B cell (primary cell): ENCODE measurements around the gene WASF3. TPM values are rescaled to one million over a fixed set of nuclear protein-coding genes. Genes with fewer than 3 reads are reported as not detected.
"Not testable (repeated sequence)": the region's sequence is repeated elsewhere in the genome, so short reads cannot be mapped to it uniquely, and the experiment has no call there.

Experiments
- ATAC-seq: fragments of 200-7000 bp; cut with Tn5 transposase; one replicate; pipeline ENCODE4 v1.10.0; 2021; ENCODE audit warnings: low read depth, mild to moderate bottlenecking, moderate number of reproducible peaks, moderate library complexity
- CTCF ChIA-PET: fragments of 350-600 bp; sonication (Branson Sonifier 250); formaldehyde crosslinking; loops from one replicate; lab custom pipeline; 2021; ENCODE audit warnings: antibody characterized with exemption, inconsistent platforms; lab: Charles Lee
- POLR2A ChIA-PET: fragments of 350-600 bp; sonication (Branson Sonifier 250); formaldehyde crosslinking; loops from one replicate; lab custom pipeline; 2021; ENCODE audit warnings: antibody characterized with exemption; lab: Charles Lee
- DNase-seq: peaks from one replicate; pipeline ENCODE4 v3.0.0; 2013
- H2AFZ ChIP-seq: 2 replicates; pipeline ENCODE4 v1.6.1; 2012; ENCODE audit warnings: mild to moderate bottlenecking, low read depth, low read length; ENCODE audit not compliant: insufficient read depth, poor library complexity, severe bottlenecking
- H3K27ac ChIP-seq, 2 donors: 1 replicate in 1 of 2; 2 replicates in 1 of 2; pipeline ENCODE4 v1.5.1; 2012 to 2013; ENCODE audit warnings: low read length in 2 of 2, mild to moderate bottlenecking in 2 of 2, moderate library complexity in 1 of 2
- H3K27me3 ChIP-seq, 4 experiments: fragments of 200-600 bp in 1 of 4; sonication (generic) in 1 of 4; replicated peaks in 1 of 4; 1 replicate in 2 of 4; 2 replicates in 2 of 4; pipeline versions ENCODE4 v1.6.1 to v1.7.0; 2013 to 2016; ENCODE audit warnings: low read length in 3 of 4, mild to moderate bottlenecking in 2 of 4, mixed read lengths in 1 of 4, moderate library complexity in 1 of 4; ENCODE audit not compliant: insufficient read depth in 4 of 4, control insufficient read depth in 3 of 4; ENCODE audit errors: control extremely low read depth in 1 of 4
- H3K36me3 ChIP-seq, 2 experiments: replicated peaks in 1 of 2; 1 replicate in 1 of 2; 2 replicates in 1 of 2; pipeline versions ENCODE4 v1.6.1 to v1.7.1; 2013; ENCODE audit warnings: low read length in 1 of 2; ENCODE audit not compliant: insufficient read depth in 2 of 2, control insufficient read depth in 1 of 2; ENCODE audit errors: control extremely low read depth in 1 of 2, extremely low read depth in 1 of 2
- H3K4me1 ChIP-seq, 2 donors: fragments of 200-600 bp in 1 of 2; sonication (generic) in 1 of 2; 1 replicate in 1 of 2; 2 replicates in 1 of 2; pipeline versions ENCODE4 v1.5.1 to v1.6.1; 2013 to 2017; ENCODE audit warnings: low read length in 2 of 2; ENCODE audit not compliant: control insufficient read depth in 2 of 2, insufficient read depth in 2 of 2
- H3K4me2 ChIP-seq: replicated peaks from 2 replicates; pipeline ENCODE3; 2012; ENCODE audit warnings: mild to moderate bottlenecking, low read depth, low read length; ENCODE audit not compliant: poor library complexity, severe bottlenecking
- H3K4me3 ChIP-seq, 5 experiments: fragments of 200-600 bp in 1 of 5; sonication (generic) in 1 of 5; 1 replicate in 3 of 5; 2 replicates in 2 of 5; pipeline versions ENCODE4 v1.5.1 to v1.7.0; 2011 to 2016; ENCODE audit warnings: low read length in 4 of 5, mild to moderate bottlenecking in 4 of 5, low read depth in 2 of 5, control low read depth in 1 of 5, moderate library complexity in 1 of 5; ENCODE audit not compliant: insufficient read depth in 1 of 5; ENCODE audit errors: control extremely low read depth in 1 of 5, extremely low read depth in 1 of 5
- H3K79me2 ChIP-seq: fragments of 200-600 bp; sonication (generic); one replicate; pipeline ENCODE4 v1.6.0; 2016; ENCODE audit warnings: low read length; ENCODE audit not compliant: control insufficient read depth, insufficient read depth
- H3K9ac ChIP-seq: fragments of 200-600 bp; sonication (generic); 2 replicates; pipeline ENCODE4 v1.6.1; 2017; ENCODE audit warnings: mild to moderate bottlenecking, low read length, moderate library complexity
- H3K9me3 ChIP-seq, 3 donors: one replicate each; pipeline versions ENCODE4 v1.6.1 to v1.7.1; 2013; ENCODE audit warnings: low read length in 2 of 3; ENCODE audit not compliant: control insufficient read depth in 2 of 3, insufficient read depth in 1 of 3; ENCODE audit errors: control extremely low read depth in 1 of 3
- H4K20me1 ChIP-seq: 2 replicates; pipeline ENCODE4 v1.6.0; 2012; ENCODE audit warnings: mild to moderate bottlenecking, low read length; ENCODE audit not compliant: insufficient read depth, control insufficient read depth, poor library complexity, severe bottlenecking
- H3K27ac Mint-ChIP-seq: one replicate; pipeline ENCODE4 v1.8.0; 2021; ENCODE audit warnings: mixed read lengths
- H3K27me3 Mint-ChIP-seq: one replicate; pipeline ENCODE4 v1.8.0; 2021; ENCODE audit warnings: mixed read lengths
- H3K4me1 Mint-ChIP-seq: one replicate; pipeline ENCODE4 v1.8.0; 2021; ENCODE audit warnings: mixed read lengths
- H3K4me3 Mint-ChIP-seq: one replicate; pipeline ENCODE4 v1.8.0; 2021; ENCODE audit warnings: mixed read lengths
- H3K9me3 Mint-ChIP-seq: one replicate; pipeline ENCODE4 v1.8.0; 2022; ENCODE audit warnings: mixed read lengths; ENCODE audit not compliant: insufficient read depth
- CTCF ChIP-seq: fragments of 200-600 bp; IDR thresholded peaks from one replicate; pipeline ENCODE4 v1.8.0; 2022; ENCODE audit warnings: antibody characterized with exemption, mild to moderate bottlenecking
- EZH2 ChIP-seq: IDR thresholded peaks from 2 replicates; pipeline ENCODE4 v1.6.1; 2012; ENCODE audit warnings: borderline replicate concordance, low read depth, mild to moderate bottlenecking, moderate library complexity, low read length; ENCODE audit not compliant: insufficient read depth, poor library complexity, severe bottlenecking
- WGBS: methylation state at CpG from one replicate; pipeline ENCODE4 v1.1.5; 2013; ENCODE audit warnings: missing lambda C conversion rate; ENCODE audit not compliant: insufficient coverage; 5-methylcytosine and 5-hydroxymethylcytosine counted together
- intact Hi-C: fragments of 100-400 bp; cut with micrococcal nuclease; formaldehyde crosslinking; loops from one replicate; pipeline ENCODE4 v1.10.0; 2022
- polyA plus RNA-seq: library from polyadenylated mRNA; depleted of rRNA; stranded (reverse); fragments of >200 nt; gene quantifications from 2 replicates; pipeline ENCODE4 v1.2.3, GENCODE V29; 2012
- total RNA-seq, 2 donors: library from RNA; stranded (reverse); fragments of 120-200 nt in 1 of 2; gene quantifications; 1 replicate in 1 of 2; 2 replicates in 1 of 2; pipeline versions ENCODE4 v1.2.3 to v1.2.4, GENCODE V29; 2013 to 2022

Gene WASF3
- total and polyA plus RNA-seq, 2 donors (not counting 1 experiment from before 2014, with no cell fraction given), result 0.18 to 0.89 TPM

GRCh38 chr13:26629260-26629825 lies 71.9 kb downstream of the WASF3 start:
- Histone ChIP-seq H3K4me1 (no peaks in the 10 kb centered on the region), H3K4me2 (no peak overlapping the region), H2AFZ (no peak overlapping the region), H3K4me3 (no peak overlapping the region), H3K36me3 (no peaks in the 10 kb centered on the region), H3K9me3 (peaks cover 0 to 7% (median 0%) of the 10 kb centered on the region in 3 donors), H4K20me1 (no peaks in the 10 kb centered on the region), H3K9ac (no peak overlapping the region), H3K79me2 (no peaks in the 10 kb centered on the region), H3K27me3 (no peaks in the 10 kb centered on the region), H3K27ac (no peak overlapping the region)
- Mint-ChIP-seq H3K9me3 (peaks cover 5% of the 10 kb centered on the region), H3K27ac (no peak overlapping the region), H3K4me3 (no peak overlapping the region), H3K4me1 (no peaks in the 10 kb centered on the region), H3K27me3 (no peaks in the 10 kb centered on the region)
- TF ChIP-seq CTCF (no peak), EZH2 (no peak)
- no peak for DNase-seq
- ChIA-PET POLR2A (no interaction called here), CTCF (no interaction called here)
- WGBS, result 89% methylated on average over 4 of the region's 5 CpGs
- intact Hi-C loops, result no loop called here
- ATAC-seq, result no peak

- H4K20me1 ChIP-seq, H3K36me3 ChIP-seq, intact Hi-C loops, H3K27me3 ChIP-seq, ATAC-seq, H3K27me3 Mint-ChIP-seq, H3K79me2 ChIP-seq, DNase-seq, H3K4me1 Mint-ChIP-seq, H3K4me3 ChIP-seq, H3K27ac ChIP-seq, H3K27ac Mint-ChIP-seq, POLR2A ChIA-PET, H3K4me1 ChIP-seq, CTCF ChIA-PET, H3K9ac ChIP-seq, H3K4me2 ChIP-seq, H3K9me3 Mint-ChIP-seq, H2AFZ ChIP-seq, H3K4me3 Mint-ChIP-seq: not testable (repeated sequence)
- 95% methylated on average over 4 of the region's 6 CpGs for WGBS
- H3K9me3 ChIP-seq, result peaks cover 0 to 10% (median 0%) of the 10 kb centered on the region in 3 donors
These were observed 78.2 kb downstream of the WASF3 start for GRCh38 chr13:26635634-26636033.

- H4K20me1 ChIP-seq, H3K27me3 Mint-ChIP-seq, H3K27me3 ChIP-seq, H3K9me3 Mint-ChIP-seq, POLR2A ChIA-PET, CTCF ChIA-PET, H3K79me2 ChIP-seq, H3K27ac Mint-ChIP-seq, H3K4me1 Mint-ChIP-seq, H3K36me3 ChIP-seq, H3K4me2 ChIP-seq, intact Hi-C loops, ATAC-seq, DNase-seq, H3K27ac ChIP-seq, H3K9ac ChIP-seq, H3K4me3 Mint-ChIP-seq, H2AFZ ChIP-seq, H3K4me3 ChIP-seq, H3K4me1 ChIP-seq: not testable (repeated sequence)
- H3K9me3 ChIP-seq, result peaks cover 0 to 10% (median 0%) of the 10 kb centered on the region in 3 donors
- 90% methylated on average over 7 of the region's 8 CpGs for WGBS
These were observed 78.6 kb downstream of the WASF3 start for GRCh38 chr13:26636073-26636472.
